Epithelial cell of esophagus (primary cell): ENCODE results near the gene LMNTD1.

Experiments
- DNase-seq: peaks from one replicate; pipeline ENCODE4 v3.0.0; 2010; ENCODE audit warnings: low read depth
- H3K4me3 ChIP-seq: 2 replicates; pipeline ENCODE4 v1.5.1; 2011; ENCODE audit warnings: mild to moderate bottlenecking, low read length, control low read depth
- TF ChIP-seq, protein P1 (sequence below): IDR thresholded peaks from 2 replicates; pipeline ENCODE4 v1.5.1; 2011; ENCODE audit warnings: low read depth, mild to moderate bottlenecking, low read length, control low read depth, inconsistent platforms; ENCODE audit not compliant: insufficient read depth; ENCODE audit errors: missing control alignments

LMNTD1 gene

DNA sequence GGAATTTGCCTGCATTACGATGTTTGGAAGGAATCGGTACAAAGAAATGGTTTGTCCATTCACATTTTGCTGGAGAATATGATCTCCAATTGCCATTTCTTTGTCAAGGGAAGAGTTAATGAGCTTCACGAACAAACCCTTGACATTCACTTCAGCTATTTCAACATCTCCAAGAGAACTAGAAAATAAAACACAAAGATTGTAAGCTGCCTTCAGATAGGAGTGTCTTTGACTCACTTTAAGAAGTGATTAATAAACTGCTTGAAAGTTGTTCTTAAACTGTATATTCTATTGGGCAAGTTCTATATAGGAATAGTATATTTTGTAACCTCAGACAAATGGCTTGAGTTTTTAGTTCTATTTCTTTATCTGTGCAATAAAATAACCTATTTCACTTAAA lies 26.3 kb downstream of the LMNTD1 start:
- TF ChIP-seq, protein P1, sequence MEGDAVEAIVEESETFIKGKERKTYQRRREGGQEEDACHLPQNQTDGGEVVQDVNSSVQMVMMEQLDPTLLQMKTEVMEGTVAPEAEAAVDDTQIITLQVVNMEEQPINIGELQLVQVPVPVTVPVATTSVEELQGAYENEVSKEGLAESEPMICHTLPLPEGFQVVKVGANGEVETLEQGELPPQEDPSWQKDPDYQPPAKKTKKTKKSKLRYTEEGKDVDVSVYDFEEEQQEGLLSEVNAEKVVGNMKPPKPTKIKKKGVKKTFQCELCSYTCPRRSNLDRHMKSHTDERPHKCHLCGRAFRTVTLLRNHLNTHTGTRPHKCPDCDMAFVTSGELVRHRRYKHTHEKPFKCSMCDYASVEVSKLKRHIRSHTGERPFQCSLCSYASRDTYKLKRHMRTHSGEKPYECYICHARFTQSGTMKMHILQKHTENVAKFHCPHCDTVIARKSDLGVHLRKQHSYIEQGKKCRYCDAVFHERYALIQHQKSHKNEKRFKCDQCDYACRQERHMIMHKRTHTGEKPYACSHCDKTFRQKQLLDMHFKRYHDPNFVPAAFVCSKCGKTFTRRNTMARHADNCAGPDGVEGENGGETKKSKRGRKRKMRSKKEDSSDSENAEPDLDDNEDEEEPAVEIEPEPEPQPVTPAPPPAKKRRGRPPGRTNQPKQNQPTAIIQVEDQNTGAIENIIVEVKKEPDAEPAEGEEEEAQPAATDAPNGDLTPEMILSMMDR: no peak
- DNase-seq: peak; percentile 27
- no peak overlapping the region for H3K4me3 ChIP-seq

DNA sequence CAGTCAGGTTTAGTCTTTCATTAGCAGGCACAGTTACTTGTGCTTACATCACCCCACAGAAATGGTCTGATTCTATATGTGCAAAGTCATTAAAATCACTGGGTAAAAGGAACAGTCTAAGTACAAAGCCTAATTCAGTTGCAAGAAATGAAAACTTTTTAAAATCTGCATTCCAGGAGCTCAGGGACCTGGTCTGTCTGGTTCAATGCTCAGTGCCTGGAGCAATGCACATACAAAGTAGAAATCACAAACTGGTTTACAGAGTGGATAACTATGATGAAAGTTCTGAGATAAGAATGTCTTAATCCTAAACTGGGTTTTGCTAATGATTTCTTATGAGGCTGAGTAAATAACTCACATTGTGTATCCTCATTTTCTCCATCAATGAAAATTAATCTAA lies 28.7 kb downstream of the LMNTD1 start:
- H3K4me3 ChIP-seq: no peak overlapping the region
- TF ChIP-seq, protein P1: no peak
- DNase-seq: peak; percentile 49

DNA sequence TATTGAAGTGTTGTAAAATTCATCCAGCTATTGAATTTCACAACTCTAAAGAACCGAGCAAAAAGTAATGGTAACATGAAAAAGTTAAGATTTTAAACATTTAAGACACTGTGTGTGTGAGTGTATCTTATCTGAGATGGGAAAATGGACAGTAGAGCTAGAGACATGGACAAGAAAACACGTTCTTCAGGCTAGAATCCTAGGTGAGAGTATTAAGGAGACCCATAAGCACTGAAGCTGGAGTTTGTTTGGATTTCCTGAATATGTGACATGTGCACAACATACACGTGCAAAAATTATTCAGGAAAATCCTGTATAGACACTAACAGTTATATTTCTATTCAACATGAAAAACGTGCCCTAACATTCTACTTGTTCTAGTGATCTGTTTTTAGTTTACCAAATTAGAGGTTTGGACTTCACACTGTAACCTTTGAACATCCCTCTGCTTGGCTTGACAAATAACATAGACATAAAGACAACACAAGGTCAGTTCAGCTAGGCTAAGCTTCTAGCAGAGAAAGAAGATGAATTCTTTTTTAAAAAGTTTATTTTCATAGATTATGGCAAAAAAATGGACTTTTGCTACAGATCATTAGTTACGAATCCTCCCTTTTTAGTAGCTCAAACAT lies 31.3 kb downstream of the LMNTD1 start:
- TF ChIP-seq, protein P1: no peak

DNA sequence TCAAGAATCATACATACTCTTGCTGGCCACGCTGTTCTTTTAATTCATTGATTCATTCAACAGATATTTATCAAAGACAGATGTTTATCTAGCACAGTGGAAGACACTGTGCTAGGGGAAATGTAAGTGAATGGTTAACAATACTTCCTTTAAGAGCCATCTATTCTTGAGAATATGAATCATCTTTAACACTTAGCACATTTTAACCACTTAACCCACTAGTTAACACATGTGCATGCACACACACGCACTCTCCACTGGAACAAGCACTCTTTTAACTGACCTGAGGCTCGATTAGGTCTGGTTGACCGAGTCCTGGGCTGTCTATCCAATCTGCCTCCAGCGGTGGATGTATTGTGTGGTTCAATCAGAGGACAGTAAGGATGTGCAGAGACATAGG lies 34.6 kb downstream of the LMNTD1 start:
- H3K4me3 ChIP-seq: no peak overlapping the region
- TF ChIP-seq, protein P1: no peak
- DNase-seq: peak; percentile 52

More for the DNA sequence above, 31.3 kb downstream of the LMNTD1 start:
- DNase-seq: no peak
- no peak overlapping the region for H3K4me3 ChIP-seq

DNA sequence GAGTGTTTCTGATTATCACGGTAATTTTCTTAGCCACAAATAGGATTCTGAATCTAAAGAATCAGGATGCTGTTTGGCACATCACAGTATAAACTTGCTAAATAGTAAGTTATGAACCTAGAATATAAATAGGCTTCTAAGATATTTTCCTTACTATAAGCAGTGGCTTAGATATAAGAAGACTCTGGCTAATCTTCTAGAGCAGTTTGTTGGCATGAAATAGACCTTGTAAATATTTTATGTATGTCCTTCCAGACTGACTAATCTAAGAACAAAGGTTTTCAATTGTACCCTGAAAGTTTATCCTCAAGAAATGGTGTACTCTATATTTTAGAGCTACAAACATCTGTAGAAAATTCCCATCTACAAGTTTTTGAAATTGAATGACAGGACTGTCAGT lies 48.3 kb downstream of the LMNTD1 start:
- TF ChIP-seq, protein P1: no peak
- DNase-seq: no peak
- no peak overlapping the region for H3K4me3 ChIP-seq

DNA sequence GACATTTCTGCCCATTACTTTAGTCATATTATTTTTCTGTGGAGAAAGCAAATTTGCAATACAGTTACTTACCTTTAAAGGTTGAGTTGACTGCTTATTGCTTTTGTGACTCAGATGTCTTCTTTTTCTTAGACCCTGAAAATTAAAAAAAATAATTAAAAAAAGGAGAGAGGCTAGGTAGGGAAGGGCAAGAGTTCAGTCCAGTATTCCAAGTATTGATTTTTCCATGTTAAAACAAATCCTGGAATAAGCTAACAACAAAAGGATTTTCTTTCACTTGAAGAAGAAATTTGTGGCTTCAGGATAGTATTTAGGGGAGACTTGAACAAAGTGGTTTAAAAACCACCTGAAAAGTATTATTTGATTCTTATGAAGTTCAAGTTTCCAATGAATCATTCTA lies 49.4 kb downstream of the LMNTD1 start:
- H3K4me3 ChIP-seq: no peak overlapping the region
- DNase-seq: no peak
- TF ChIP-seq, protein P1: no peak

DNA sequence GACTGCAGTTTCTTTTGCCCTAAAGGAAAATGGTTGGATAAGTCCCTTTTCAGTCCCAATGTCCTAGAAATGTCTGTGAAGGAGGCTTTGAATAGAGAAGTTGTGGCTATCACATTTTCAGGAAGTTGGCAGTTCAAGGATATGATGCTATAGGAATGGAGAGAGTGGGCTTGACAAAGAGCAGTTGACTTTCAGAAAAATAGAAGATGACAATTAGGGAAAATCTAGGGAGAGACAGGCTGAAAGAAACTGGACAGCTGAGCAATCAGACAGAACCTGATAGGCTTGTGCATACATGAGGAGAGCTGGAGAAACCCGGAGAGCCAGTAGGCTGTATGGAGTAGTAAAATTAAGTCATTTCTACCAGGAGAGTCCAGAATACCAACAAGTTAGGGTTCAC lies 50.5 kb downstream of the LMNTD1 start:
- TF ChIP-seq, protein P1: no peak
- DNase-seq: no peak
- H3K4me3 ChIP-seq: no peak overlapping the region
